ENCODE measurements around the gene DNAJB9.
"Not testable (repeated sequence)": the region's sequence is repeated elsewhere in the genome, so short reads cannot be mapped to it uniquely, and the experiment has no call there.

The DNAJB9 gene

GRCh38 chr7:108569381-108570145, at the start of gene DNAJB9, which contains the start of gene THAP5:
TSS of gene DNAJB9 (plus strand) at chr7:108569874. CDS start at chr7:108571727, 1,853 bp downstream.
TSS of gene THAP5 (minus strand) at chr7:108569706. CDS start at chr7:108569569, 137 bp downstream.
- peak; percentile 96 for DNase-seq (ENCODE audit: low spot score)

GRCh38 chr7:108522780-108523179, 46.9 kb upstream of the DNAJB9 start:
- DNase-seq (ENCODE audit: low spot score) = no peak

- DNase-seq (ENCODE audit: low spot score) = peak; percentile 78
Observed at GRCh38 chr7:108525327-108525984, 44.2 kb upstream of the DNAJB9 start.

- peak; percentile 96 for DNase-seq (ENCODE audit: low spot score)
Observed at GRCh38 chr7:108525985-108526767, 43.5 kb upstream of the DNAJB9 start, which contains the start of gene PNPLA8. TSS of gene PNPLA8 (minus strand) at chr7:108526135. CDS start at chr7:108515491, 10,644 bp downstream.

- no peak for DNase-seq (ENCODE audit: low spot score)
Observed at GRCh38 chr7:108526768-108527017, 43.0 kb upstream of the DNAJB9 start.

GRCh38 chr7:108528183-108528712, 41.4 kb upstream of the DNAJB9 start:
- no peak for DNase-seq (ENCODE audit: low spot score)

DNA sequence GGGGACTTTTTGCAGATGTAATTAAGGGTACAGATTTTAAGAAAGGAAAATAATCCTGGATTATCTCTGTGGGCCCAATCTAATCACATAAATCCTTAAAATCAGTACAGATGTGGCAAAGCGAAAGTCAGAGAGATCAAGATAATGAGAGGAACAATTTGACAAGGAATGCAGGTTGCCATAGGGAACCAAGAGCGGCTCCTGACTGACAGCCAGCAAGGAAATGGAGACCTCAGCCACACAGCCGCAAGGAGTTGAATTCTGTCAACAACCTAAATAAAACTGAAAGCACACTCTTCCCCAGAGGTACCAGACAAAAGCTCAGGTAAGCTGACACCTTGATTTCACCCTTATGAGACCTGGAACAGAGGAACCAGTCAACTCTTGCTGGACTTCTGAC, 40.3 kb upstream of the DNAJB9 start:
- DNase-seq (ENCODE audit: low spot score) = no peak

- DNase-seq (ENCODE audit: low spot score) = no peak
Observed at GRCh38 chr7:108533712-108534111, 36.0 kb upstream of the DNAJB9 start.

DNA sequence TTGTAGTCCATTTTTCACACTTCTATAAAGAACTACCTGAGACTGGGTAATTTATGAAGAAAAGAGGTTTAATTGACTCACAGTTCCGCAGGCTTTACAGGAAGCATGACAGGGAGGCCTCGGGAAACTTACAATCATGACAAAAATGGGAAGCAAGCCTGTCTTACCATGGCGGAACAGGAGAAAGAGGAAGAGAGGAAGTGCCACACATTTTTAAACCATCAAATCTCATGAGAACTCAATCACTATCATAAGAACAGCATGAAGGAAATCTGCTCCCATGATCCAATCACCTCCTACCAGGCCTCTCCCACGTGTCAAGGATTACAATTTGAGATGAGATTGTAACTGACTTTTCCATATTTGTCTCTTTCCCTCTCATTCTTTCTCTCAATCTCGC, 34.4 kb upstream of the DNAJB9 start:
- no peak for DNase-seq (ENCODE audit: low spot score)

DNA sequence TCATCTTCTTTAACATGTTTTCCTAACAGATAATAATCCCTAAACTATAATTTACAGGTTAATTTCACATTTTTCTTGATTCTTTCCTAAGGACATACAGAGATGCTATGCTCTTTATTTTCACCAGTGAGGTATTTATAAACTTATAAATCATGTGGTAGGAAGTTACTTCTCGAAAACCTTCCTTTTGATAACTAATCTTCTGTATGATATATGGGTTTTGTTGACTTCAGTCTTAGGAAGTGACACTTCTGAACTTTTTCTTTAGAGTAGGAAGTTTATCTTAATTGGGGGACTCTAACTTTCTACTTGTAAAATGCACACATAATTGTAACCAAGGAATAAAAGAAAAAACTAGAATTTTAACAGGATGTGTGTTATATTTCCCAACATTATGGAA, 33.9 kb upstream of the DNAJB9 start:
- no peak for DNase-seq (ENCODE audit: low spot score)

GRCh38 chr7:108537229-108537628, 32.4 kb upstream of the DNAJB9 start:
- no peak for DNase-seq (ENCODE audit: low spot score)

DNA sequence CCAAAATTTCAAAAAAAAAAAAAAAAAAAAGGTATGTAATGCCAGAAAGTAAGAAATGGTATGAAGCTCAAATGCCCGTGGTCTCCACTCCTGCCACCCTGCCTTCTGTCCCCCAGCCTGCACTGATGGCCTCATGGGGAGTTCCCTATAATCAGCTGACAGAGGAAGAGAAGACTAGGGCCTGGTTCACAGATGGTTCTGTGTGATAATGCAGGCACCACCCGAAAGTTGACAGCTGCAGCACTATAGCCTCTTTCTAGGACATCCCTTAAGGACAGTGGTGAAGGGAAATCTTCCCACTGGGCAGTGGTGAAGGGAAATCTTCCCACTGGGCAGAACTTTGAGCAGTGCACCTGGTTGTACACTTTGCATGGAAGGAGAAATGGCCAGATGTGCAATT, 31.4 kb upstream of the DNAJB9 start:
- DNase-seq (ENCODE audit: low spot score) = not testable (repeated sequence)

DNA sequence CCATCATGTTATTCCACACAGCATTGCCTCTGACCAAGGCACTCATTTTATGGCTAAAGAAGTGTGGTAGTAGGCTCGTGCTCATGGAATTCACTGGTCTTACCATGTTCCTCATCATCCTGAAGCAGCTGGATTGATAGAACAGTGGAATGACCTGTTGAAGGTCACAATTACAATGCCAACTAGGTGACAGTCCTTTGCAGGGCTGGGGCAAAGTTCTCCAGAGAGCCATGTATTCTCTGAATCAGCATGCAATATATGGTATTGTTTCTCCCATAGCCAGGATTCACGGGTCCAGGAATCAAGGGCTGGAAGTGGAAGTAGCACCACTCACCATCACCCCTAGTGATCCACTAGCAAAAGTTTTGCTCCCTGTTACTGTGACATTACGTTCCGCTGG, 31.0 kb upstream of the DNAJB9 start:
- DNase-seq (ENCODE audit: low spot score) = not testable (repeated sequence)

DNA sequence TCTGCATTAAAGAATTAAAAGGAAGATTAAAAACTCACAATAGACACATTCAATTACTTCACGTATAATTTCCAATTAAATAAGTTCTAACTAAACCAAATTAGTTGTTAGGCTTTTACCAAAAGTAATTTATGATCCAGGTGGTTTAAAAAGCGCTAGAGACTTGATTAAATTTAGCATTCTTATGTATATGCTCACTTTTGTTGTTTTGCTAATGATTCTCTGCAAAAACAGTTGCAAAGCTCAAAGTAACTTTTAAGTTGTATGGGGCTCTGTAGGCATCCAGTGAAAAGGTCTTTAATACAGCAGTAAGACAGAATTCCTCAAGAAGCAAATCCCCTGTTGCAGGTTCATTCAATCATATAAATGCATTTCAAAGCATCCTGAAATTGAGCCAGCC, 28.2 kb upstream of the DNAJB9 start:
- no peak for DNase-seq (ENCODE audit: low spot score)

GRCh38 chr7:108548141-108548896, 21.4 kb upstream of the DNAJB9 start:
- not testable (repeated sequence) for DNase-seq (ENCODE audit: low spot score)

DNA sequence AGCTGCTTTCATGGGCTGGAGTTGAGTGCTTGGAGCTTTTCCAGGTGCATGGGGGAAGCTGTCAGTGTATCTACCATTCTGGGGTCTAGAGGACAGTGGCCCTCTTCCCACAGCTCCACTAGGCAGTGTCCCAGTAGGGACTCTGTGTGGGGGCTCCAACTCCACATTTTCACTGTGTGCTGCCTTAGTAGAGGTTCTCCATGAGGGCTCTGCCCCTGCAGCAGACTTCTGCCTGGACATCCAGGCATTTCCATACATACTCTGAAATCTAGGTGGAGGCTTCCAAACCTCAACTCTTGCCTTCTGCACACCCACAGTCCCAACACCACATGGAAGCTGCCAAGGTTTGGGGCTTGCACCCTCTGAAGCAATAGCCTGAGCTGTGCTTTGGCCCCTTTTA, 13.0 kb upstream of the DNAJB9 start:
- not testable (repeated sequence) for DNase-seq (ENCODE audit: low spot score)

GRCh38 chr7:108557191-108557590, 12.5 kb upstream of the DNAJB9 start:
- DNase-seq (ENCODE audit: low spot score) = no peak

- no peak for DNase-seq (ENCODE audit: low spot score)
Observed at GRCh38 chr7:108557617-108558016, 12.1 kb upstream of the DNAJB9 start.

DNA sequence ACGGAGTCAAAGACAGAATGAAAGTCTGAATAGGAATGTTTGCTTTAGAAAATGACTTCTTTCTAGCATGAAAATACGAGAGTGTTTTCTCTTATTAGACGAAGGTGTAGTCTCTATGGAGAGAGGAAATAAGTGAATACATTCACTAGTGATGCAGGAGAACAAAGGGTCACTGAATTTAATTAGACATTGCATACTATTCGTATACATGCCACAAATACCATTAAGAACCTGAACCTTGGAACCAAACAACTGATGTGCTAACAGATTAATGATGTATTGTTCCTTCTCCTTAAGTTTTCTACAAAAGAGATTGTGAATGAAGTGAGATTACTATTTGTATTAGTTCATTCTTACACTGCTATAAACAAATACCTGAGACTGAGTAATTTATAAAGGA, 10.4 kb upstream of the DNAJB9 start:
- no peak for DNase-seq (ENCODE audit: low spot score)

DNA sequence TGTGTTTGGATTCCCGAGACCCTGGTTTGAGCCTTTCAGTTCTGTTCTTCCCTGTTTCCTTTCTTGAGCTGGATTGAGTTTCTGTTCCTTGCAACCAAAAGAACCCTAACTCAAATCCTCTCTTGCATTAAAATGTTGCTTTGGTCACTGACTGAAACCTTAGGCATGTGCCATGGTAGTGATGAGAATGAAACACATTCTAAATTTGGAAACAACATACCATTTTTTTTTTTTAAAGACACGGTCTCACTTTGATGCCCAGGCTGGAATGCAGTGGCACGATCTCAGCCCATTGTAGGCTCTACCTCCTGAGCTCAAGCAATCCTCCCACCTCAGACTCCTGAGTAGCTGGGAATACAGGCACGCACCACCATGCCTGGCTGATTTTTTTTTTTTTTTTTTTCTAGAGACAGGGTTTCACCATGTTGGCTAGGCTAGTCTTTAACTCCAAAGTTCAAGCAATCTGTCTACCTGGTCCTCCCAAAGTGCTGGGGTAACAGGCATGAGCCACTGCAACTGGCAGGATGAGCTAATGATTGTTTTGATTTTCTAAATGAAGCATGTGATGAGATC, 8.5 kb upstream of the DNAJB9 start:
- DNase-seq (ENCODE audit: low spot score) = peak; percentile 26

DNA sequence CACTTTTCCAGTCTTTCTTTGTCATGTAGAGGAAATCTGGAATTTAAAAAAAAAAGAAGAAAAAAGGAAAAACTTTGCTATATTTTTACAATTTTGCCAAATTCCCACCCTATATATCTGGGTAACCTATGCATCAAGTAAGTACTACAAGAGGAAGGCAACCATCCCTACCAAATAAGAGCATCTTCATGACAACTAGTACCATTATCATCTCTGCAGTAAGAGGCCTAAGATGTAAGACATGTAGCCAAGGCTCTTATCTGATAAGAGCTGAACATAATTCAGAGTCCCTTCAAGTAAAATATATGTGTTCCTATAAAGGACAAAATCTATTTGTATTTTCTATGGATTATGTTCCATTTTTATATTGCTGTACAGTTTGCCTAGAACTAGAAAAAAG, 3.7 kb upstream of the DNAJB9 start:
- DNase-seq (ENCODE audit: low spot score) = no peak
